ENCODE results near the gene IL17RE. TPM values are rescaled to one million over a fixed set of nuclear protein-coding genes. Genes with fewer than 3 reads are reported as not detected.
"Not testable (repeated sequence)": the region's sequence is repeated elsewhere in the genome, so short reads cannot be mapped to it uniquely, and the experiment has no call there.

IL17RE gene
- polyA plus RNA-seq, 3 donors, result 0.27 TPM; not detected in 2

DNA sequence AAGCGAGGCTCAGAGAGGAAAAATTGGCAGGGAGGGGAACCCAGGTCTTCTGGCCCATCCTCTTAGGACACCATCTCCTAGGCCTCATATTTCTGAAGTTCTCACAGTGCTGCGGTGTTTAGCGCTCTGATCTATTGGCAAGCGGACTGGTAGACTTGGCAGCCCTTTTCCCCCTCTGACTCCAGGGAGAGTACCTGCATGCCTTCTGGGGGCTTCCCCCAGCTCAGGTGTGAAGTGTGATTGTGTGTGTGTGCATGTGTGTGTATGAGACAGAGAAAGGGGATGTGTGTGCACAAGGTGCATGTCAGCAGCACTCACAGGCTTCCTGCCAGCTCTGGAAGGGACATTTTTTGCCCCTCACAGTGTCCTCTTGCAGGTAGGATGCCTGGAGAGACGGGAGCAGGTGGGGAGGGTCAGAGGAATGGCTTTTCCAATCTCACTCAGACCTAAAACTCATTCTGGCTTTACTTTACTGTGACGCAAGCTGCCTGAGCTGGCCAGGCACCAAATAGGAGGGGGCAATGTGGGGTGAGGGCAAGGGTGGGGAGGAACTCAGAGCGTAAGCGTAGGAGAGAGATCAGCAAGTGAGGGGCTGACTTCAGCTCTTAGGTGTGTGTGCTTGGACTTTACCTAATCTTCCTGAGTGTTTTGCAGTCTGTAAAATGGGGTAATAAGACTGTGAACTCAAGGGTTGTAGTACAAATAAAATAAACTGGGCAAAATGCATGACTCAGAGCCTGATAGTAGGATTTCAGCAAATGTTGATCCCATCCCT, 4.0 kb upstream of the IL17RE start:
- Histone ChIP-seq H3K4me1 (ENCODE audit: control insufficient read depth in 1 of 2, insufficient read depth in 2 of 2, low read length in 2 of 2) (peaks cover 7 to 14% of the 10 kb centered on the region in 2 donors), H3K9me3 (replicated peaks in 1 of 2; ENCODE audit: control insufficient read depth in 1 of 2, insufficient read depth in 1 of 2, low read length in 2 of 2) (no peaks in the 10 kb centered on the region), H3K4me2 (replicated peaks; ENCODE audit: extremely low read depth, low read length, poor library complexity, severe bottlenecking) (no peak overlapping the region), H2AFZ (ENCODE audit: insufficient read depth, low read depth, low read length, poor library complexity, severe bottlenecking) (no peak overlapping the region), H3K9ac (ENCODE audit: insufficient read depth, low read length, poor library complexity, severe bottlenecking) (no peak overlapping the region), H4K20me1 (ENCODE audit: insufficient read depth, low read length) (no peaks in the 10 kb centered on the region), H3K4me3 (replicated peaks in 1 of 3; ENCODE audit: low read depth in 2 of 3, low read length in 3 of 3) (no peak overlapping the region), H3K79me2 (ENCODE audit: insufficient read depth, low read length) (no peaks in the 10 kb centered on the region), H3K27ac (ENCODE audit: low read depth in 1 of 2, low read length in 2 of 2) (no peak overlapping the region), H3K36me3 (replicated peaks in 1 of 2; ENCODE audit: control insufficient read depth in 1 of 2, insufficient read depth in 2 of 2, low read length in 2 of 2) (peaks cover 0 to 7% of the 10 kb centered on the region in 2 donors), H3K27me3 (ENCODE audit: control insufficient read depth in 2 of 2, insufficient read depth in 2 of 2, low read length in 2 of 2) (no peaks in the 10 kb centered on the region)
- H3K4me3 Mint-ChIP-seq, result no peak overlapping the region
- H3K9me3 Mint-ChIP-seq, result no peaks in the 10 kb centered on the region
- peaks cover 47% of the 10 kb centered on the region for H3K4me1 Mint-ChIP-seq
- intact Hi-C loops (cut with micrococcal nuclease), result no loop called here
- DNase-seq, result no peak
- peaks cover 0 to 2% (median 0%) of the 10 kb centered on the region in 3 donors for H3K27me3 Mint-ChIP-seq (ENCODE audit: low read depth in 3 of 3)
- peak overlapping the region in 1 of 7 donors; percentile 60 for H3K27ac Mint-ChIP-seq
- peaks cover 11 to 13% of the 10 kb centered on the region in 2 donors for H3K36me3 Mint-ChIP-seq
- TF ChIP-seq, protein P1, sequence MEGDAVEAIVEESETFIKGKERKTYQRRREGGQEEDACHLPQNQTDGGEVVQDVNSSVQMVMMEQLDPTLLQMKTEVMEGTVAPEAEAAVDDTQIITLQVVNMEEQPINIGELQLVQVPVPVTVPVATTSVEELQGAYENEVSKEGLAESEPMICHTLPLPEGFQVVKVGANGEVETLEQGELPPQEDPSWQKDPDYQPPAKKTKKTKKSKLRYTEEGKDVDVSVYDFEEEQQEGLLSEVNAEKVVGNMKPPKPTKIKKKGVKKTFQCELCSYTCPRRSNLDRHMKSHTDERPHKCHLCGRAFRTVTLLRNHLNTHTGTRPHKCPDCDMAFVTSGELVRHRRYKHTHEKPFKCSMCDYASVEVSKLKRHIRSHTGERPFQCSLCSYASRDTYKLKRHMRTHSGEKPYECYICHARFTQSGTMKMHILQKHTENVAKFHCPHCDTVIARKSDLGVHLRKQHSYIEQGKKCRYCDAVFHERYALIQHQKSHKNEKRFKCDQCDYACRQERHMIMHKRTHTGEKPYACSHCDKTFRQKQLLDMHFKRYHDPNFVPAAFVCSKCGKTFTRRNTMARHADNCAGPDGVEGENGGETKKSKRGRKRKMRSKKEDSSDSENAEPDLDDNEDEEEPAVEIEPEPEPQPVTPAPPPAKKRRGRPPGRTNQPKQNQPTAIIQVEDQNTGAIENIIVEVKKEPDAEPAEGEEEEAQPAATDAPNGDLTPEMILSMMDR (IDR thresholded peaks at IDR 0.05), result no peak
- 56% methylated on average over 6 of the region's 8 CpGs for WGBS (ENCODE audit: insufficient coverage)

DNA sequence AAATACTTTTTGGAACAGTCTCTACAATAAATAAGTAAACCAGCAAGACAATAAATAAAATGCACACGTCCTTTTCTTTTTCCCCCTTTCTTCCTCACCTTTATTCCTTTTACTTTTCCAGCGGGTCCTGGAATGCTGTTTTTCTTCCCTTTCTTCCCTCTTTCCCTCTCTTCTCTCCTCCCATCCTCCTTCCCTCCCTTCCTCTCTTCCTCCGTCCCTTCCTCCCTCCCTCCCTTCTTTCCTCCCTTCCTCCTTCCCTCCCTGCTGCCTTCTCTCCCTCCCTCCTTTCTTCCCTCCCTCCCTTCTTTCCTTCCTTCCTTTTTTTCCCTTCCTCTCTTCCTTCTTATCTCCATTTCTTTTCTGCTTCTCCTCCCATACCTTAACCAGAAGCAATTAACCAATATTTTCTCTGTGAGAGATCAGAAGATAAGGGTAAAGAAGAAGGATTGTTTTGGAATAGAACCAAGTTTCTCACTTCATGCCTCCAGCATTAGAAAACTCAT, 3.3 kb upstream of the IL17RE start:
- Histone ChIP-seq H3K79me2 (ENCODE audit: insufficient read depth, low read length) (no peaks in the 10 kb centered on the region), H3K27me3 (ENCODE audit: control insufficient read depth in 2 of 2, insufficient read depth in 2 of 2, low read length in 2 of 2) (no peaks in the 10 kb centered on the region), H3K27ac (ENCODE audit: low read depth in 1 of 2, low read length in 2 of 2) (no peak overlapping the region), H3K9ac (ENCODE audit: insufficient read depth, low read length, poor library complexity, severe bottlenecking) (no peak overlapping the region), H3K36me3 (replicated peaks in 1 of 2; ENCODE audit: control insufficient read depth in 1 of 2, insufficient read depth in 2 of 2, low read length in 2 of 2) (no peaks in the 10 kb centered on the region), H3K9me3 (replicated peaks in 1 of 2; ENCODE audit: control insufficient read depth in 1 of 2, insufficient read depth in 1 of 2, low read length in 2 of 2) (no peaks in the 10 kb centered on the region), H3K4me1 (ENCODE audit: control insufficient read depth in 1 of 2, insufficient read depth in 2 of 2, low read length in 2 of 2) (peaks cover 7 to 14% of the 10 kb centered on the region in 2 donors), H3K4me2 (replicated peaks; ENCODE audit: extremely low read depth, low read length, poor library complexity, severe bottlenecking) (no peak overlapping the region), H3K4me3 (replicated peaks in 1 of 3; ENCODE audit: low read depth in 2 of 3, low read length in 3 of 3) (no peak overlapping the region), H2AFZ (ENCODE audit: insufficient read depth, low read depth, low read length, poor library complexity, severe bottlenecking) (no peak overlapping the region), H4K20me1 (ENCODE audit: insufficient read depth, low read length) (no peaks in the 10 kb centered on the region)
- TF ChIP-seq, protein P1 (IDR thresholded peaks at IDR 0.05), result no peak
- intact Hi-C loops (cut with micrococcal nuclease), result no loop called here
- DNase-seq, result no peak
- Mint-ChIP-seq H3K4me3 (no peak overlapping the region), H3K27ac (no peak overlapping the region), H3K27me3 (ENCODE audit: low read depth in 3 of 3) (peaks cover 0 to 2% (median 0%) of the 10 kb centered on the region in 3 donors), H3K36me3 (peaks cover 7 to 10% of the 10 kb centered on the region in 2 donors), H3K4me1 (peaks cover 46% of the 10 kb centered on the region), H3K9me3 (no peaks in the 10 kb centered on the region)
- 50% methylated on average over 2 of the region's 3 CpGs for WGBS (ENCODE audit: insufficient coverage)

DNA sequence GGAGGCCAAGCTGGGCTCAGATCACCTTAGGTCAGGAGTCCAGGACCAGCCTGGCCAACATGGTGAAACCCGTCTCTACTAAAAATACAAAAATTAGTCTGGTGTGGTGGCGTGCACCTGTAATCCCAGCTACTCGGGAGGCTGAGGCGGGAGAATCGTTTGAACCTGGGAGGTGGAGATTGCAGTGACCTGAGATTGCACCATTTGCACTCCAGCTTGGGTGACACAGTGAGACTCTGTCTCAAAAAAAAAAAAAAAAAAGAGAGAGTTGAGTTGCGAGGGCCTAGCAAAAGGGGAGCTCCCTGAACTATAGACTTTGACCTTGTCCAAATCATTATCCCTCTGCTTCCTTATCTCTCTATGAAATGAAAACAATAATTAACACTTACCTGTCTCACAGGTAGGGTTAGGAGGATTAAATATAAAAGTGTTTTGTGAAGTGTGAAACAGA, 1.7 kb upstream of the IL17RE start:
- H3K9me3 ChIP-seq (replicated peaks in 1 of 2; ENCODE audit: control insufficient read depth in 1 of 2, insufficient read depth in 1 of 2, low read length in 2 of 2); H3K27ac Mint-ChIP-seq; H3K9ac ChIP-seq (ENCODE audit: insufficient read depth, low read length, poor library complexity, severe bottlenecking); H3K27ac ChIP-seq (ENCODE audit: low read depth in 1 of 2, low read length in 2 of 2); H3K27me3 Mint-ChIP-seq (ENCODE audit: low read depth in 3 of 3); intact Hi-C loops (cut with micrococcal nuclease); H3K9me3 Mint-ChIP-seq; H2AFZ ChIP-seq (ENCODE audit: insufficient read depth, low read depth, low read length, poor library complexity, severe bottlenecking); DNase-seq; H3K27me3 ChIP-seq (ENCODE audit: control insufficient read depth in 2 of 2, insufficient read depth in 2 of 2, low read length in 2 of 2); H3K79me2 ChIP-seq (ENCODE audit: insufficient read depth, low read length); H3K36me3 Mint-ChIP-seq; H3K4me3 Mint-ChIP-seq; H3K4me2 ChIP-seq (replicated peaks; ENCODE audit: extremely low read depth, low read length, poor library complexity, severe bottlenecking); H3K4me3 ChIP-seq (replicated peaks in 1 of 3; ENCODE audit: low read depth in 2 of 3, low read length in 3 of 3); H4K20me1 ChIP-seq (ENCODE audit: insufficient read depth, low read length); H3K36me3 ChIP-seq (replicated peaks in 1 of 2; ENCODE audit: control insufficient read depth in 1 of 2, insufficient read depth in 2 of 2, low read length in 2 of 2): not testable (repeated sequence)
- H3K4me1 Mint-ChIP-seq, result peaks cover 39% of the 10 kb centered on the region
- H3K4me1 ChIP-seq (ENCODE audit: control insufficient read depth in 1 of 2, insufficient read depth in 2 of 2, low read length in 2 of 2), result peaks cover 7 to 14% of the 10 kb centered on the region in 2 donors
- 92% methylated on average over 4 of the region's 6 CpGs for WGBS (ENCODE audit: insufficient coverage)
